ENCODE measurements around the gene ZNF488. TPM values are rescaled to one million over a fixed set of nuclear protein-coding genes. Genes with fewer than 3 reads are reported as not detected.

The ZNF488 gene
- total and polyA plus RNA-seq, 10 of the 15 experiments (the other 5 are each of a cell fraction or from before 2014, with no cell fraction given), result not detected

DNA sequence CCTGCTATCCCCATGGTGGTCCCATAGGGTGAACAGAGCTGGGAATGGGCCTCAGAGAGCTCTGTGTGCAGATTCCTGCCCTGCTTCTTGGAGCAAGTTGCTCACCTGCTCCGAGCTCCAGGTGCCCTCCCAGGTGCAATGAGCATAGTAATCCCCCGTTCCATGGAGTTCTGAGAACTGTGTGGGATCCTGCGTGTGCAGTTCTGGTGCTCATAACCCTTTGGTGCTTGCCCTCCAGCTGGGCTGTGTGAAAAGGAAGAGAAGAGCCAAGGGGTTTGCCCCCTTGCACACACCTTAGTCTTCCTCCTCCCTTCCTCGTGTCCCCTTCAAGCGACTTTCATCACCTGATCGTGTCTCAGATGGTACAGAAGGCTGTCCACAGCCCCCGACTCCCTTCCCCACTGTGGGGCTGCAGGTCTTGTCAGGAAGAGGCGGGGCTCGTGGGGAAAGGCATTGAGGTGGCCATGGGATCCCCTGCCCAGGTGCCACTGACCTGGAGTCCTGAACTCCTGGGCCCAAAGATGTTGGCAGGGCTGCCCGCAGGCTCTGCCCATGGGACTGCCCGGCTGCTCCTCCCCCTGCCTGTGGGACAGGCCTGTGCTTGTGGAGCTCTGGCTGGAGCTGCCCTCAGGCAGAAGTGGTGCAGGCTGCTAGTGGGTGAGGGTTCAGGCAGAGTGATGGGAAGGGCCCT lies 21.9 kb upstream of the ZNF488 start (continued):
- TF ChIP-seq SREBF1 (IDR thresholded peaks at IDR 0.05; ENCODE audit: low read length), result no peak
- no peak for TF ChIP-seq ZZZ3 (IDR thresholded peaks at IDR 0.05; ENCODE audit: control insufficient read depth, insufficient read length, low read depth)
- TF ChIP-seq CREB1 (IDR thresholded peaks at IDR 0.05; ENCODE audit: low read depth), result no peak
- no peak for TF ChIP-seq IKZF2 (IDR thresholded peaks at IDR 0.05)
- no peak for TF ChIP-seq SUPT20H (IDR thresholded peaks at IDR 0.05; ENCODE audit: borderline replicate concordance, control insufficient read depth, low read depth, low read length)
- no peak for TF ChIP-seq NFXL1 (IDR thresholded peaks at IDR 0.05; ENCODE audit: borderline replicate concordance)
- no peak for TF ChIP-seq RAD21 (IDR thresholded peaks at IDR 0.05; ENCODE audit: insufficient read depth, low read depth, low read length)

DNA sequence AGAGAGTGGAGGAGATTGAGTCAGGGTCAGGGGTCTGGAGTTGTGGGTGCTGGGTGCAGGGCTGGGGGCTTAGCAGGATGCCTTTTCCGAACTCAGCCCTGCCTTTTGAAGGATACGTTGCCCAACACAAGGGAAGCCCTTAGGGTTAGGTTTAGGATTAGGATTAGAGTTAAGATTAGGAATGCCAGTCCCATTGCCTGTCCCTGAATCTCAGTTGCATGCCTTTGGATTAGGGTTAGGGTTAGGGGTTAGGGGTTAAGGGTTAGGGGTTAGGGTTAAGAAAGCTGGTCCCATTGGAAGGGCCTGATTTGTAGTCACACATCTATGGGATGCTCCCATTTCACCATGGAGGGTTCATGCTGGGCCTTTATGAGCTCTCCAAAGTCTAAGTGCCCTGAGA lies 20.8 kb upstream of the ZNF488 start:
- Histone ChIP-seq H3K9me3 (replicated peaks; ENCODE audit: control insufficient read depth, insufficient read depth, low read length) (no peaks in the 10 kb centered on the region), H3K4me3 (no peak overlapping the region), H3K4me2 (ENCODE audit: control insufficient read depth, insufficient read depth) (no peak overlapping the region), H3K36me3 (ENCODE audit: control insufficient read depth in 2 of 2, insufficient read depth in 2 of 2, low read length in 1 of 2) (no peaks in the 10 kb centered on the region), H3K4me1 (ENCODE audit: control insufficient read depth, insufficient read depth, low read length) (no peaks in the 10 kb centered on the region), H3K27me3 (replicated peaks in 1 of 2; ENCODE audit: control insufficient read depth in 2 of 2, insufficient read depth in 2 of 2, low read length in 1 of 2) (no peaks in the 10 kb centered on the region; a peak in 1 of 4 replicates), H3K9ac (ENCODE audit: control insufficient read depth, insufficient read depth, low read length) (no peak overlapping the region), H3K27ac (ENCODE audit: control insufficient read depth, insufficient read depth) (no peak overlapping the region), H2AFZ (ENCODE audit: control insufficient read depth, low read depth, low read length) (no peak overlapping the region), H4K20me1 (ENCODE audit: control insufficient read depth, insufficient read depth) (no peaks in the 10 kb centered on the region), H3K79me2 (ENCODE audit: control insufficient read depth, insufficient read depth, low read length) (no peaks in the 10 kb centered on the region)
- SMC1A ChIA-PET (ENCODE audit: uncharacterized antibody, unreplicated experiment), result interaction anchor here (0.7 kb wide), 1 partner anchor 197 kb away, joined by 3 read pairs; no protein-coding TSS in a partner anchor
- POLR2A ChIA-PET, result no interaction called here
- BruUV-seq (replicated peaks), result no TSS peak
- in situ Hi-C loops (cut with MboI), result no loop called here
- RAD21 ChIA-PET (ENCODE audit: unreplicated experiment), result no interaction called here
- intact Hi-C loops (cut with micrococcal nuclease; ENCODE audit: unreplicated experiment), result no loop called here
- ATAC-seq (no peak), FAIRE-seq (no peak), DNase-seq (ENCODE audit: low read depth, low spot score) (no peak)
- CTCF ChIA-PET, result interaction anchor here (1.2 kb wide), 1 partner anchor 9 kb away, joined by 4 read pairs; no protein-coding TSS in a partner anchor
- 0% methylated on average over 2 of the region's 2 CpGs for WGBS (ENCODE audit: insufficient coverage, insufficient replicate concordance, low lambda C conversion rate, missing lambda C conversion rate)
- TF ChIP-seq HCFC1 (IDR thresholded peaks at IDR 0.05; ENCODE audit: low read length), result no peak
- TF ChIP-seq POU2F2 (IDR thresholded peaks at IDR 0.05; ENCODE audit: borderline replicate concordance, low read depth, low read length), result no peak
- TF ChIP-seq, protein P1, sequence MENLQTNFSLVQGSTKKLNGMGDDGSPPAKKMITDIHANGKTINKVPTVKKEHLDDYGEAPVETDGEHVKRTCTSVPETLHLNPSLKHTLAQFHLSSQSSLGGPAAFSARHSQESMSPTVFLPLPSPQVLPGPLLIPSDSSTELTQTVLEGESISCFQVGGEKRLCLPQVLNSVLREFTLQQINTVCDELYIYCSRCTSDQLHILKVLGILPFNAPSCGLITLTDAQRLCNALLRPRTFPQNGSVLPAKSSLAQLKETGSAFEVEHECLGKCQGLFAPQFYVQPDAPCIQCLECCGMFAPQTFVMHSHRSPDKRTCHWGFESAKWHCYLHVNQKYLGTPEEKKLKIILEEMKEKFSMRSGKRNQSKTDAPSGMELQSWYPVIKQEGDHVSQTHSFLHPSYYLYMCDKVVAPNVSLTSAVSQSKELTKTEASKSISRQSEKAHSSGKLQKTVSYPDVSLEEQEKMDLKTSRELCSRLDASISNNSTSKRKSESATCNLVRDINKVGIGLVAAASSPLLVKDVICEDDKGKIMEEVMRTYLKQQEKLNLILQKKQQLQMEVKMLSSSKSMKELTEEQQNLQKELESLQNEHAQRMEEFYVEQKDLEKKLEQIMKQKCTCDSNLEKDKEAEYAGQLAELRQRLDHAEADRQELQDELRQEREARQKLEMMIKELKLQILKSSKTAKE (IDR thresholded peaks at IDR 0.05; ENCODE audit: low read depth, poor library complexity, severe bottlenecking), result no peak
- no peak for TF ChIP-seq WRNIP1 (IDR thresholded peaks at IDR 0.05; ENCODE audit: borderline replicate concordance, low read depth, low read length)
- no peak for TF ChIP-seq GATAD2B (conservative IDR thresholded peaks at IDR 0.05; ENCODE audit: low read depth)
- TF ChIP-seq, protein P2, sequence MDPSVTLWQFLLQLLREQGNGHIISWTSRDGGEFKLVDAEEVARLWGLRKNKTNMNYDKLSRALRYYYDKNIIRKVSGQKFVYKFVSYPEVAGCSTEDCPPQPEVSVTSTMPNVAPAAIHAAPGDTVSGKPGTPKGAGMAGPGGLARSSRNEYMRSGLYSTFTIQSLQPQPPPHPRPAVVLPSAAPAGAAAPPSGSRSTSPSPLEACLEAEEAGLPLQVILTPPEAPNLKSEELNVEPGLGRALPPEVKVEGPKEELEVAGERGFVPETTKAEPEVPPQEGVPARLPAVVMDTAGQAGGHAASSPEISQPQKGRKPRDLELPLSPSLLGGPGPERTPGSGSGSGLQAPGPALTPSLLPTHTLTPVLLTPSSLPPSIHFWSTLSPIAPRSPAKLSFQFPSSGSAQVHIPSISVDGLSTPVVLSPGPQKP (IDR thresholded peaks at IDR 0.05; ENCODE audit: low read depth, low read length), result no peak
- TF ChIP-seq, protein P3, sequence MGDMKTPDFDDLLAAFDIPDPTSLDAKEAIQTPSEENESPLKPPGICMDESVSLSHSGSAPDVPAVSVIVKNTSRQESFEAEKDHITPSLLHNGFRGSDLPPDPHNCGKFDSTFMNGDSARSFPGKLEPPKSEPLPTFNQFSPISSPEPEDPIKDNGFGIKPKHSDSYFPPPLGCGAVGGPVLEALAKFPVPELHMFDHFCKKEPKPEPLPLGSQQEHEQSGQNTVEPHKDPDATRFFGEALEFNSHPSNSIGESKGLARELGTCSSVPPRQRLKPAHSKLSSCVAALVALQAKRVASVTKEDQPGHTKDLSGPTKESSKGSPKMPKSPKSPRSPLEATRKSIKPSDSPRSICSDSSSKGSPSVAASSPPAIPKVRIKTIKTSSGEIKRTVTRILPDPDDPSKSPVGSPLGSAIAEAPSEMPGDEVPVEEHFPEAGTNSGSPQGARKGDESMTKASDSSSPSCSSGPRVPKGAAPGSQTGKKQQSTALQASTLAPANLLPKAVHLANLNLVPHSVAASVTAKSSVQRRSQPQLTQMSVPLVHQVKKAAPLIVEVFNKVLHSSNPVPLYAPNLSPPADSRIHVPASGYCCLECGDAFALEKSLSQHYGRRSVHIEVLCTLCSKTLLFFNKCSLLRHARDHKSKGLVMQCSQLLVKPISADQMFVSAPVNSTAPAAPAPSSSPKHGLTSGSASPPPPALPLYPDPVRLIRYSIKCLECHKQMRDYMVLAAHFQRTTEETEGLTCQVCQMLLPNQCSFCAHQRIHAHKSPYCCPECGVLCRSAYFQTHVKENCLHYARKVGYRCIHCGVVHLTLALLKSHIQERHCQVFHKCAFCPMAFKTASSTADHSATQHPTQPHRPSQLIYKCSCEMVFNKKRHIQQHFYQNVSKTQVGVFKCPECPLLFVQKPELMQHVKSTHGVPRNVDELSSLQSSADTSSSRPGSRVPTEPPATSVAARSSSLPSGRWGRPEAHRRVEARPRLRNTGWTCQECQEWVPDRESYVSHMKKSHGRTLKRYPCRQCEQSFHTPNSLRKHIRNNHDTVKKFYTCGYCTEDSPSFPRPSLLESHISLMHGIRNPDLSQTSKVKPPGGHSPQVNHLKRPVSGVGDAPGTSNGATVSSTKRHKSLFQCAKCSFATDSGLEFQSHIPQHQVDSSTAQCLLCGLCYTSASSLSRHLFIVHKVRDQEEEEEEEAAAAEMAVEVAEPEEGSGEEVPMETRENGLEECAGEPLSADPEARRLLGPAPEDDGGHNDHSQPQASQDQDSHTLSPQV (IDR thresholded peaks at IDR 0.05), result no peak
- TF ChIP-seq SMAD1 (IDR thresholded peaks at IDR 0.05; ENCODE audit: low read depth, partially characterized antibody), result no peak
- TF ChIP-seq YY1 (IDR thresholded peaks at IDR 0.05; ENCODE audit: low read depth, low read length), result no peak
- TF ChIP-seq CREM (IDR thresholded peaks at IDR 0.05; ENCODE audit: low read depth), result no peak
